SIG-M5 treated with dmso at 0.1 percent for 504 hours (cell line): ENCODE measurements around the gene PTGIR.

Experiments used
- DNase-seq: peaks from one replicate; lab custom pipeline; 2025; ENCODE audit not compliant: unreplicated experiment; lab: John Stamatoyannopoulos, UW

Gene PTGIR

DNA sequence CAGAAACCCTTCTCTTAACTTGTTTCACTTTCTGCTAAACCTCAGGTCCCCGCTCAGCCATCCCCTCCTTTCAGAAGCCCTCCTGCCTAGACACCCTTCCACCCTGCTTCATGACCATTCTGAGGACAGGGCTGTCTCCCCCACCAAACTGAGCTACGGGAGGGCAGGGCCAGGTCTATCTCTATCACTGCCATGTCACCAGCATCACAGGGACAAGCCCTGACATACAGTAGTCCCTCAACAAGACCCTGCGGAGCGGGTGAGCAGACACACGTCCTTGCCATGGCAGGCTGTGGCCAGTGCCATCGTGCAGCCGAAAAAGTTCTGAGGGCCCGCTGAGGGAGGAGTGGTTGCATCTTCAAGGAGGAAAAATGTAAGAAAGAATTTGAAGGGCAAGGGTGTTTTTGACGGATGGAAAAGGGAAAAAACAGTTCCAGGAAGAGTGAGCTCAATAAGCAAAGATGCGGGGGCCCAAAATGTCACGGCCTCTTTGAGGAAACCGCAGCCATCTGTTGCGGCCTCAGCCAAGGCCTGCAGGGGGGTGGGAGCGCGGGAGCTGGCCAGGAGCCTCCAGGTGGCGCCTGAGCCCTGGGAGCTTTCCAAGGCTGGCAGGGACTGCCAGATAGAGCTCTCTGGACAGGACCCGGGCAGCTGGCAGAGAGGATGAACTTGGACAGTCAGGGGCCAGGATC lies 8.1 kb downstream of the PTGIR start:
- DNase-seq, result no peak

DNA sequence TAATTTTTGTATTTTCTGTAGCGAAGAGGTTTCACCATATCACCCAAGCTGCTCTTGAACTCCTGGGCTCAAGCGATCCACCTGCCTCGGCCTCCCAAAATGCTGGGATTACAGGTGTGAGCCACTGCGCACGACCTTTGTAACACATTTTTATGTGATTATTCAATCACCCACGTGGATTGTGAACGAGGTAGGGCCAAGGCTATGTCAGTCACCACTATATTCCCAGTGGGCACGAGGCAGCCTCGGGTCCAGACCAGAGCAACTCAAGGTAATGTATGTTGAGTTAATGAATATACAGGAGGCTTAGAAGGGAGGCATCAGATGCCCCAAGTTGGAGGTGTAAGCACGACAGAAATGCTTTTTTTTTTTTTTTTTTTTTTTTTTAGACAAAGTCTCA lies 8.9 kb downstream of the PTGIR start:
- DNase-seq, result no peak

- DNase-seq, result no peak
Observed at GRCh38 chr19:46614114-46614722, 10.7 kb downstream of the PTGIR start.

- DNase-seq, result no peak
Observed at GRCh38 chr19:46613525-46613924, 11.4 kb downstream of the PTGIR start.

DNA sequence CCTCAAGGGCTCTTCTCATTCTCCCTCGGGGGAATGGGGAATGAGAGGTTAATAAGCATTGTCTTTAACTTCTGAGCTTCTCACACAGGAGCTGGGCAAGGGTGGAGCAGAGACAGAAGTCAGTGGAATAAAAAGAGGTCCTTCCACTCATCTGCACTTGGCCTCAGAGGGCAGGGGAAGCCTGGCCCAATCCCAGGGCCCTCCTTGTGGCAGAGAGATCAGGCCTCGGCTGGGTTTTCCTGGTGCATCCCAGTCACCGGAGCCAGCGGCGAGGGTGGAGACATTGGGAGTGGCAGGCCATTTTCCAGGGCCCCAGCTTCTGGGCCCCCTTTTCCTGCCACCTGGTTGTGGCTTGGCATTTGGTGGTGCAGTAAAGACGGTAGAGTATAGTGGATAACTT lies 13.1 kb downstream of the PTGIR start:
- no peak for DNase-seq

- DNase-seq, result no peak
Observed at GRCh38 chr19:46610851-46611770, 13.8 kb downstream of the PTGIR start.

GRCh38 chr19:46610413-46610775 lies 14.5 kb downstream of the PTGIR start:
- DNase-seq, result no peak

- no peak for DNase-seq
Observed at GRCh38 chr19:46609511-46610412, 15.1 kb downstream of the PTGIR start.

GRCh38 chr19:46608581-46609345 lies 16.1 kb downstream of the PTGIR start:
- no peak for DNase-seq

DNA sequence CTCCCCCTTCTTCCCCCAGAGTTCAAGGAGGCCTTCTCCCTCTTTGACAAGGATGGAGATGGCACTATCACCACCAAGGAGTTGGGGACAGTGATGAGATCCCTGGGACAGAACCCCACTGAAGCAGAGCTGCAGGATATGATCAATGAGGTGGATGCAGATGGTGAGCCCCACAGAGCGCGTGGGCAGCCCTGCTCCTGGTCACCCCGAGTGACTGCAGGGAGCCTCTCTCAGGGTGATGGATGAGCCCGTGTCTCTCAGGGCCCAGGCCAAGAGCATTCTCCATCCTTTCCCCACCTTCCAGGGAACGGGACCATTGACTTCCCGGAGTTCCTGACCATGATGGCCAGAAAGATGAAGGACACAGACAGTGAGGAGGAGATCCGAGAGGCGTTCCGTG lies 16.7 kb downstream of the PTGIR start:
- no peak for DNase-seq

DNA sequence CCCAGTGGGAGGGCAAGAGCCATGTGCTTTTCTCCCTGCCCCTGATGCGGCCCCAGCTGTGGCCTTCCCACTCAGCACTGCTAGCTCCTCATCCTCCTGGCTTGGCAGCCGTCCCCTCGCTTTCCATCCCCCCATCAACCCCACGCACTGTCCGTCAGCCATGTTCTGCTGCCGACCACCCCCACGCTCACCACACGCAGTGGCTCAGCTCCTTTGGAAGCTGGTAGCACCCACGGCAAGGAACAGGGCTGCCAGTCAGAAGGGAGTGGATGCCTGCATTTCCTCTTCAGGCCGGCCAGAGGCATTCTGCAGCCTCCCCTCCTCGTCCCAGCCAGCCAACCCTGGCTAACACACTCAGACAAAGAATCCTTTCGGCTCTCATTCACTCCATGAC lies 17.4 kb downstream of the PTGIR start:
- no peak for DNase-seq

DNA sequence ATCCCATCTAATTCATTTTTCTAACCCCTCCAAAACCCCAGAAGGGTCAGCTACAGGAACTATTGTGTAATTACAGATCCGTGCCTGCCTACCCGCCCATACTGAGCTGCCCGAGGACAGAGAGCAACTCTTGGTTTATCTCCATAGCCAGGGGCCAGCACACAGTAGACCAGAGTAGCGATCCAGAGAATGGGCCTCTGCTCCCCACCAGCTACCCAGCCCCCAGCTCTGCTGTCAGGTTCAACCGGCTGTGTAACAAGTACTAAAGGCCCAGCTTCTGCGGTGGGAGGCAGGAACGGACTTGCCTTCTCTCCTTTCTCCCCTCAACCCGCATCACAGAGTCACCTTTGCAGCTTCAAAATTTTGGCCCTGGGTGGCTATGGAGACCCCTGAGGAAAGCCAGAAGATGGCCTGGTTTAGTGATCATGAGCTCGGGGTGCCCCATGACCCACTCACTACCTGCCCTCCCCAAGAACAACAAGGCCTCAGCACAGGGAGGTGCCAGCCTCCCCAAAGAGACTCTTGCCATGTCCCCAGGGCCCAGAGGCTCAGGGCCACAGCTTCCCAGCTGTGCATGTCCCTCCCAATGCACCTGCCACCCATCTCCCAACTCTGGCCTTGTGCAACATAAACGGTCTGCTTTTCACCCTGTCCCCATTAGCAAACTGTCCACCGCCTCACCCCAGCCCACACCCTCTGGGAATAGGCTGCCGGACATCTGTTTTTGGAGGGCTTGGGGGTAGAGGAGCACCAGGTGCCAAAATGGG lies 18.0 kb downstream of the PTGIR start:
- no peak for DNase-seq

DNA sequence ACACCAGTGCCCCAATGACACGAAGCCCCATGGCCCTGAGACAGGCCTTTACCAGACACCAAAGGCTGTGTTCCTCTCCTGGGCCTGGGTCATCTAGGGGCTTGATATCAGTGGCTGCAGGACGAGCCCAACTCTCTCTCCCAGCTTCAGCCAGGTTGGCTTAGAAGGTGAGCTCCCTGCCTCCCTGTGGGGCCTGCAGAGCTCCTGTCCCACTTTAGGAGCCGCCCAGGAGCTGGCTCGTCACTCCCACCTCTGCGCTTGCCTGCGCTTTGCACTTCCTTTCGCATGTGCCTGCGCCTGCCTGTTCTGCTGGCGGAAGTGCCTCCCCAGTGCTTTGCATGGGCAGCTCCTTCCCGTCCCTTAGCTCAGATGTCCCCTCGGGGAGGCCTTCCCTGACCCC lies 18.9 kb downstream of the PTGIR start:
- no peak for DNase-seq

GRCh38 chr19:46605356-46605821 lies 19.5 kb downstream of the PTGIR start:
- no peak for DNase-seq

GRCh38 chr19:46604781-46605355 lies 20.0 kb downstream of the PTGIR start:
- no peak for DNase-seq

DNA sequence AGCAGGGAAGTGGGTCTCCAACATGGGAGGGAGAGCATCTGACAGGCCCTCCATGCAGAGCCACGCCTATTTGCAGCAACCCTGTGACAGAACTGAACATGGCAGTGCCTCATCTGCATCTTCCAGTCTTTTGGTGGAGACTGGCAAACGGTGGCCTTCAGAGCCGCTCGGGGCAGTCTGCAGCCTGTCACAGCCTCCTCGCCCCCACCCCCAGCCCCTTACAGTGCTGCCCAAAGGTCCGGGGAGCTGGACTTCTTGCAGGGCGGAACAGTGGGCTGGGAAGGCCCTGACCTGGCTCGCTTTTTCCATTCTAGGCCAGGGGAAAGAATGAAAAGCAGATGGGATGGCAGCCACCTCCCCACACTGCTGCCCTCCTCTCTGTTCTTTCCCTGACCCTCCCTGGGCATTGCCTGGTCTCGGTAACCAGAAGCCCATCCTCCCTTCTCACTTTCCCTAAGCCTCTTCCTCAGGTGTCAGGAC lies 21.1 kb downstream of the PTGIR start:
- DNase-seq, result no peak

DNA sequence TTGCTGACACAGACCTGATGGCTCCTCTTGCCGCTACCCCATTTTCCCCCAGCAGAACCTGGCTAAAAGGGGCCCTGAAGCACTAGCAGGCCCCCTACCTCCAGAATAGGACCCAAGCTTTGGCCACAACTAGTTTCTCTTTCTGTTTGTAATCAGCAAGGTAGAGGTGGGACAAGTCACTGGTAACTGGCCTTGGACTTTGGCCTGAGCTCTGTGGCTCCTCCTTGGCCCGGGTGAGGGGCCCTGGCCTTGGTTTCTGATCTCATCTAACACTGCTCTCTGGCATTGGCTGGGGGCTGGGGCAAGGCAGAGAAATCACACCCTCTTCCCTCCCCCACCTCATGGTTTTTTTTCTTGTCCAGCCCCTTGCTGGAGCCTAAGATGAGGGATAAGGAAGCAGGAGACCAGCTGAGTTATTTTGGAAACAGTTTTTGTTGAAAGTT lies 21.7 kb downstream of the PTGIR start:
- DNase-seq, result no peak

DNA sequence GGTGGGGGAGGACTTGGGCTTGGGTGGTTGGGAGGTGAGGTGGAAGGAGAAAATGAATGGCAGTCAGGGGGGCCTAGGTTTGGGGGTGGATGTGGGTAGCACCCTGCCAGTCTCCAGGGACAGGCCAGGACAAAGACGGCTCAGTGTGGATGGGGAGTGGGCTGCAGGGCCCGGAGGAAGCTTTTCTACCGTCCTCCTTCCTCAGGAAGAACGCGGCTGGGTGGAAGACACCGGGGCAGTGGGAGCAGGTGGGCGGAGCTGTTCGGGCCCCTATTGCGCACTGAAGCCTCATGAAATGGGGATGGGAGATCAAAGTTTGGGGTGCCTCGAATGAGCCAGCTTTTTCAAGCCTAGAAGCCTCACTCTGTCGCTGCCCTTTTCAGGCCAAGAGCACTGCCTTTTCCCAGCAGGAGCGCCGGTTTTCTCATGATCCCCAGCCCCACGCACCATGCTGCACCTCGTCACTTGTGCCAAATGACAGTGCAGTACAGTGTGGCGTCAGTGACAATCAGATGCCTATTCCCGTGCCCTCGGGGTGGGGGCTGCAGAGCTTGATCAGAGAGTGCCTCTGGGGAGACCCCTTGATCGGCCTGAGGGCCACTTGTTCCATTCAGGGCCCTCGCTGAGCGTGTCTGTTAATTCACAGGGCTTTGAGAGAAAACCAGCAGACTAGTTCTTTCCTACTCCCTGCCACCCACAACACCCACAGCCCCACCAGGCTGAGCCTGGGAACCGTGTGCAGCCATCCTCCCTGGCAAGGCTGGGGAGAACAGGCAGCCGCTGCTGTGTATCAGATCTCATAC lies 22.3 kb downstream of the PTGIR start:
- no peak for DNase-seq
